Caco-2 (cell line): ENCODE results near the gene SNAI1. TPM values are rescaled to one million over a fixed set of nuclear protein-coding genes. Genes with fewer than 3 reads are reported as not detected.

ENCODE experiments used
- BruUV-seq: library from RNA; stranded (reverse); fragments of 400-500 nt; replicated peaks from 2 replicates; lab custom pipeline; 2021; lab: Mats Ljungman, UMichigan
- CTCF ChIA-PET: fragments of 300-600 bp; sonication (Branson Sonifier 250); formaldehyde crosslinking; loops from one replicate; lab custom pipeline; 2022; ENCODE audit warnings: antibody characterized with exemption; lab: Charles Lee
- POLR2A ChIA-PET: fragments of 300-600 bp; sonication (Branson Sonifier 250); formaldehyde crosslinking; loops from one replicate; lab custom pipeline; 2022; ENCODE audit warnings: antibody characterized with exemption; lab: Charles Lee
- DNase-seq, 2 experiments: peaks; one replicate each; pipeline versions ENCODE4 v3.0.0 to v3.0.0-alpha.2; 2020 to 2022
- H3K27me3 ChIP-seq: replicated peaks from 2 replicates; pipeline ENCODE4 v1.6.0; 2011; ENCODE audit warnings: low read length; ENCODE audit not compliant: control insufficient read depth, insufficient read depth
- H3K36me3 ChIP-seq: 2 replicates; pipeline ENCODE4 v1.5.1; 2011; ENCODE audit warnings: low read length; ENCODE audit not compliant: control insufficient read depth, insufficient read depth
- H3K4me1 ChIP-seq: fragments of 250-450 bp; sonication (Bioruptor Pico); 2 replicates; pipeline ENCODE4 v1.5.1; 2020; ENCODE audit warnings: mild to moderate bottlenecking
- H3K4me3 ChIP-seq: 2 replicates; pipeline ENCODE4 v1.5.1; 2011; ENCODE audit warnings: low read depth, mild to moderate bottlenecking, control low read depth, low read length
- H3K9me3 ChIP-seq: fragments of 250-450 bp; sonication (Bioruptor Pico); 2 replicates; pipeline ENCODE4 v1.5.1; 2020; ENCODE audit warnings: mild to moderate bottlenecking, moderate library complexity
- H3K27ac Mint-ChIP-seq: one replicate; pipeline ENCODE4 v1.8.0; 2022; ENCODE audit warnings: mixed read lengths; ENCODE audit not compliant: unreplicated experiment
- H3K27me3 Mint-ChIP-seq: one replicate; pipeline ENCODE4 v1.8.0; 2022; ENCODE audit warnings: mixed read lengths; ENCODE audit not compliant: insufficient read depth, unreplicated experiment
- H3K36me3 Mint-ChIP-seq: one replicate; pipeline ENCODE4 v1.8.0; 2022; ENCODE audit warnings: mild to moderate bottlenecking, mixed read lengths; ENCODE audit not compliant: insufficient read depth, unreplicated experiment
- H3K4me1 Mint-ChIP-seq: one replicate; pipeline ENCODE4 v1.8.0; 2022; ENCODE audit warnings: low read depth, mixed read lengths; ENCODE audit not compliant: unreplicated experiment
- H3K4me3 Mint-ChIP-seq: one replicate; pipeline ENCODE4 v1.8.0; 2022; ENCODE audit warnings: mild to moderate bottlenecking, moderate library complexity, mixed read lengths; ENCODE audit not compliant: unreplicated experiment
- H3K9me3 Mint-ChIP-seq: one replicate; pipeline ENCODE4 v1.8.0; 2022; ENCODE audit warnings: mixed read lengths; ENCODE audit not compliant: unreplicated experiment
- CTCF ChIP-seq, 2 experiments: fragments of 200-600 bp in 1 of 2; IDR thresholded peaks; 1 replicate in 1 of 2; 2 replicates in 1 of 2; pipeline versions ENCODE4 v1.5.1 to v1.8.0; 2011 to 2022; ENCODE audit warnings: antibody characterized with exemption in 1 of 2, control low read depth in 1 of 2, inconsistent platforms in 1 of 2, low read depth in 1 of 2, low read length in 1 of 2, mild to moderate bottlenecking in 1 of 2, moderate library complexity in 1 of 2; ENCODE audit not compliant: insufficient read depth in 1 of 2, severe bottlenecking in 1 of 2, unreplicated experiment in 1 of 2
- intact Hi-C: fragments of 100-400 bp; cut with micrococcal nuclease; formaldehyde crosslinking; loops from one replicate; pipeline ENCODE4 v1.10.0; 2022; ENCODE audit not compliant: unreplicated experiment
- total RNA-seq: library from RNA; stranded (reverse); gene quantifications from 2 replicates; pipeline ENCODE4 v1.2.3, GENCODE V29; 2022

Gene SNAI1
- total RNA-seq, 1 experiment from 2014 or later, result 10.9 TPM

- Histone ChIP-seq H3K9me3 (no peaks in the 10 kb centered on the region), H3K4me3 (no peak overlapping the region), H3K36me3 (no peaks in the 10 kb centered on the region), H3K27me3 (no peaks in the 10 kb centered on the region), H3K4me1 (peaks cover 6% of the 10 kb centered on the region)
- no TSS peak for BruUV-seq
- H3K27me3 Mint-ChIP-seq, result no peaks in the 10 kb centered on the region
- POLR2A ChIA-PET, result no interaction called here
- CTCF ChIA-PET, result interaction anchor here (0.6 to 0.9 kb wide), 2 partner anchors 28 to 64 kb away, joined by 3 read pairs; no protein-coding TSS in a partner anchor
- intact Hi-C loops, result no loop called here
- H3K4me3 Mint-ChIP-seq, result no peak overlapping the region
- no peak for TF ChIP-seq CTCF (IDR thresholded peaks at IDR 0.05; ENCODE audit: insufficient read depth in 1 of 2, low read depth in 1 of 2, low read length in 1 of 2, severe bottlenecking in 1 of 2, unreplicated experiment in 1 of 2)
- H3K9me3 Mint-ChIP-seq, result no peaks in the 10 kb centered on the region
- H3K27ac Mint-ChIP-seq, result no peak overlapping the region
- no peaks in the 10 kb centered on the region for H3K36me3 Mint-ChIP-seq
- peaks cover 11% of the 10 kb centered on the region for H3K4me1 Mint-ChIP-seq
- DNase-seq, result no peak
These were observed 24.6 kb downstream of the SNAI1 start for GRCh38 chr20:50007369-50007768.

- ChIA-PET CTCF (no interaction called here), POLR2A (interaction anchor here (0.7 kb wide), 1 partner anchor 62 kb away, joined by 3 read pairs; no protein-coding TSS in a partner anchor)
- no TSS peak for BruUV-seq
These were observed 25.2 kb downstream of the SNAI1 start for GRCh38 chr20:50008007-50008406.

More at GRCh38 chr20:50008007-50008406, 25.2 kb downstream of the SNAI1 start:
- no peak for DNase-seq
- H3K27me3 ChIP-seq, result no peaks in the 10 kb centered on the region
- Mint-ChIP-seq H3K27me3 (no peaks in the 10 kb centered on the region), H3K36me3 (no peaks in the 10 kb centered on the region), H3K9me3 (no peaks in the 10 kb centered on the region), H3K4me1 (peaks cover 17% of the 10 kb centered on the region), H3K27ac (no peak overlapping the region), H3K4me3 (no peak overlapping the region)
- no peaks in the 10 kb centered on the region for H3K9me3 ChIP-seq
- TF ChIP-seq CTCF (IDR thresholded peaks at IDR 0.05; ENCODE audit: insufficient read depth in 1 of 2, low read depth in 1 of 2, low read length in 1 of 2, severe bottlenecking in 1 of 2, unreplicated experiment in 1 of 2), result no peak
- intact Hi-C loops, result no loop called here
- H3K36me3 ChIP-seq, result no peaks in the 10 kb centered on the region
- no peak overlapping the region for H3K4me3 ChIP-seq
- peaks cover 12% of the 10 kb centered on the region for H3K4me1 ChIP-seq
